Inflammatory macrophage (primary cell): Measurements from ENCODE around the gene GAB1.

Source experiments
- DNase-seq, 2 donors: peaks; one replicate each; pipeline ENCODE4 v3.0.0-alpha.2; 2020 to 2022

The GAB1 gene

DNA sequence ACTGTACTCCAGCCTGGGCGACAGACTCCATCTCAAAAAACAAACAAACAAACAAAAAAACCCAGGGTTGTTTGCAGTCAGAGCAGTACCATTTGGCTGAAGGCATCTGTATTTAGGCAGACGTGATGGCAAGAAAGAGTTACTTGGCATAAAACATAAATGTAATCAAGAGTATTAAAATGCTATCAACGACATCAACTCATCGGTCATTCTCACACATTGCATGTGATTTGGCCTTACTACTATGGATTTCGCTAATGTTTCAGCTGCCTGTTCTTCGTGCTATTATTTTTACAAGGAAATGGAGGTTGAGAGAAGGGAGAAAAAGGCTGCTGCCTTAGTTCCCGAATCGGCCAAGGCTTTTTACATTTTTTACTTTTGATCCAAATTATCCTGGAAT is 161.3 kb downstream of the GAB1 start:
- DNase-seq: no peak

DNA sequence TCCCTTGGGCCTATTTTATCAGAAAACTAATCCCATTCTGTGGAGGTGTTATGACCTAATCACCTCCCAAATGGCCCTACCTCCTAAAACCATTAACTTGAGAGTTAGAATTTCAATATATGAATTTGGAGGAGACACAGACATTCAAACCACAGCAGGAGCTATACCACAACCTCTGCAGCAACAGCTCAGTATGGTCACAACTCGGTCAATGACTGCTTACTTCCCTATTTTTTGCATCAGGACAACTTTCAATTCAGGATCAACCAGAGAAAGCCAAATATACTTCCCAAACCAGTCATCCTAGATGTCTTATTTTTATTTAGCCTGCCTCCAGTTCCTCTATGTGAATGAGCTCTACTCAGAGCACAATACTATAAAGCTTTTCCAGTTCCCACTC is 165.6 kb downstream of the GAB1 start:
- peak in 1 of 2 donors; percentile 39 for DNase-seq

DNA sequence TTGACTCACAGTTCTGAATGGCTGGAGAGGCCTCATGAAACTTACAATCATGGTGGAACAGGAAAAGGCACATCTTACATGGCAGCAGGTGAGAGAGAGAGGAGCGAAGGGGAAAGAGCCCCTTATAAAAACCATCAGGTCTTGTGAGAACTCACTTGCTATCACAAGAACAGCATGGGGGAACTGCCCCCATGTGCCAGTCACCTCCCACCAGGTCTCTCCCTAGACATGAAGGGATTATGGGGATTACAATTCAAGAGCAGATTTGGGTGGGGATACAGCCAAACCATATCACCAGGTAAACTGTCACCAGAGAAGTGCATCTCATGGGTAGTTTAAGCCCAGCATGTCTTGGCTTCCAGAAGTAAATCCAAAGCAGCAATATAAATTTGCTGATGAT is 169.4 kb downstream of the GAB1 start:
- no peak for DNase-seq

DNA sequence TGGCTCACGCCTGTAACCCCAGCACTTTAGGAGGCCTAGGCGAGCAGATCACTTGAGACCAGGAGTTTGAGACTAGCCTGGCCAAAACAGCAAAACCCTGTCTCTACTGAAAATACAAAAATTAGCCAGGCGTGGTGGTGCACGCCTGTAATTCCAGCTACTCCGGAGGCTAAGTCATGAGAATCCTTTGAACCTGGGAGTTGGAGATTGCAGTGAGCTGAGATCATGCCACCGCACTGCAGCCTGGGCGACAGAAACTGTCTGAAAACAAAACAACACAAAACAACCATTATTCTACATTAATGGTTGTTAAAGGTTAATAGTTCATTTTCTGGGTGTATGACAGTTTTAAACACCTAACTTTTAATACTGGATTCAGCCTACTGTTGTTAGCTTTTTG is 175.2 kb downstream of the GAB1 start:
- DNase-seq: no peak

DNA sequence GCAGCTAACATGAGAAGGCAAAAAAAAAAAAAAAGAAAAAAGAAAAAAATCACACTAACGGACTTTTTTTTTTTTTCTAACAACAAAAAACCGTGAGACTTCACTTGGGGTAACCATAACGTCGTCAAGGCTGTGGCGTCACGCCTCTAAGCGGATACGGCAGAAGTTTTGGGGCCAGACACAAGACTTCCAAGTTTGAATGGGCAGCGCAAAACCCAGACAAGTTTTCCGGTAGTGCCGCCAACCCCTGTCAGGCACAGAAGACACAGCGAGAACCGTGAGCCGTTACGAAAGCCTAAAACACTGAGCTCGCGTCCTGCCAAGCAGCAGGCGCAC is 176.3 kb downstream of the GAB1 start:
- no peak for DNase-seq

DNA sequence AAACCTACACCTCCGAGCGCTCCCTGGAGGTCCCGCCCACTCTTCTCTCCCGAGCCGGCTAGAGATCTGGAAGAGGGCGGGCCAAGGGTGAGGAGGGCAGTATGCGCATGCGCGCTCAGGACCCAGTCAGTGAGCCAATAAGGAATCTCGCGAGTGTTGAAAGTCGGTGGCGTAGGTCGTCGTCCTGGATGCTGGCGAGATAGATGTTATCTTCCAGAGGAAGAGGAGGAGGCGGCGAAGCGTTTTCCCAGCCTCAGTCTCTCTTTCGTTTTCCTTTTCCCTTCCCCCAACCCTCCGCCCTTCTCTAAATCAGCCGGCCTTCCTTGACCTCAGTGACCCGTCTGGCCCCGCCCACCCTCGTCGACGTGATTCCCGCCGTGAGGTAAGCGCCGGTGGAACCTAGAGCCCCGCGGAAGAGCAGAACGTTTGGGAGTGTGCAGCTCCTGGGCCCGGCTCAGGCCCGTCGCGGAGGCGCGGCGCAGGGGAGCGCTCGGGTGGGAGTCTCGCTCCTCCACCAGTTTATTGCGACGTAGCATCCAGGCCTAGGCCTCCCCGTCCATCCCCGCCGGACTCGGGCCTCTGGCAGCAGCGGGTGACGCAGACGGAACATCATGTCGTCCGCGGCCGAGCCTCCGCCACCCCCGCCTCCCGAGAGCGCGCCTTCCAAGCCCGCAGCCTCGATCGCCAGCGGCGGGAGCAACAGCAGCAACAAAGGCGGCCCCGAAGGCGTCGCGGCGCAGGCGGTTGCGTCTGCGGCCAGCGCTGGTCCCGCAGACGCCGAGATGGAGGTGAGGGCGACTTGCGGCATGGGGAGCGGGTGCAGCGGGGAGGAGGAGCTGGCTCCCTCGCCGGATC is 176.9 kb downstream of the GAB1 start, which contains the start of gene SMARCA5:
Gene SMARCA5, plus strand, starts transcription at position 389 of the 855 bp plus-strand sequence. Its CDS starts 223 bp downstream, at position 612.
- DNase-seq: peak; percentile 98 to 99

DNA sequence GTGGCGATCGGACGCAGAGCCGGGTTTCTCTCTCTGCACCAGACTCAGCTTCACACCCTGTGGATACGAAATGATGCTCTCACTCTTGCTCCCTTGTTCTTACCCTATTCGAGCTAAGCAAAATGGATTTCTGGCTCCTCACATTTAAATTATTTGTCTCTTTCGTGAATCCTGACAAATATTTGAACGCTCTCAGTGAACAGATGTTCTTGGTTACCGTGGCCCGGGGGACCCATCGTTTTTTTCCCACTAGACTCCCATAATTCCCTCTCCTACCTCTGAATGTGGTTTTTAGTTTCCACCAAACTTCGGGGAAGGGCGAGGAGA is 177.5 kb downstream of the GAB1 start:
- no peak for DNase-seq

DNA sequence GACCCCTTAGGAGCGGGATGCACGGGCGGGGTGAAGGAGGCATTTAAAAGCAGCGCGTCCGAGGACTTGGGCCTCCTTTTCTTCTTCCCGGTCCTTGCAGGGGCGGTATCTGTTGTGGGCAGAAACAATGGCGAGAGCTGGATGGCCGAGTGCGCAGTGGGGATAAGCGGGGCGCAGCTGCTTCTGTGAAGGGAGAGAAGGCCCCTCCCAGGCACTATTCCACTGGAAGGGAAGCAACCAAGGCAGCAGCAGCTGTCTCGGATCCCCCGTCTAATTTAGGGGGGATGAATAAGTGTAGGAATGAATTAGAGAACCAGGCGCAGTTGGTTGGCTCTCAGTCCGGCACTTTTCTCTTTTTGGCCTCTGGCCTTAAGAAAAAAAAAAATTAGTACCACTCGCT is 177.8 kb downstream of the GAB1 start:
- peak; percentile 13 to 48 for DNase-seq

DNA sequence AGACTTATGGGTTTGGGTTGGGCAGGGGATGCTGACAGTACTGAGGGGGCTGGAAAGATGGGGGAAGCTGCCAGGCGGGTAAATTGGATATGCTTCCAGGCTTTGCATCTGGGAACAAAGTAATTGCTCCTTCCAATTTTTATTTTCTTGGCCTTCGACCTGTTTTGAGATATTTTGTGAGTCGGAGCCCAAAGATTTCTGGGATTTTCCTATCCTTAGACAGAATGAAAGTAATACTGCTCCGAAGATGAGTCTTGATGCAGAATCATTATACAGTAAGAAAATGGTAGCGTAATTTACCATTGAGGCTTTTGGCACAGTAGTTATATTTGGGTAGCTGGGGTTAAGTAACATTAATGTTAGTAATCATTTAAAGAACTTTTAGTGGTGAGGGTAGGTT is 178.2 kb downstream of the GAB1 start:
- DNase-seq: no peak

DNA sequence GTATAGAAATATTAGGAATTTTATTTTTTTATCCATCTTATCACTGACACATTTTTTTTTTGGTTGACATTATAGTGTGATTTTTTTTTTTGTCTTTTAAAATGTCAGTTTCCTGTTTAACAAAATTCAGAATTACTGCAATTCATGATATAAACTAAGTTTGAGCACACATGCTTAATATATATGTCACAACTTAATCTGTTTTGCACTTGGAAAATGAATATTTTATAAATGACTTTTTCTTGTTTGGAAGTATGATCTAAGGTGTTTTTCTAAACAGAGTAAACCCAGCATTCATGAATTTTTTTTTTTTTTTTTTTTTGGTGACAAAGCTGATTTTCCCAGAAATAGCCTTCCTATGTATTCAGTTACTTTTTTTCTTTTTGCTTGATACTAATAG is 179.2 kb downstream of the GAB1 start:
- no peak for DNase-seq

DNA sequence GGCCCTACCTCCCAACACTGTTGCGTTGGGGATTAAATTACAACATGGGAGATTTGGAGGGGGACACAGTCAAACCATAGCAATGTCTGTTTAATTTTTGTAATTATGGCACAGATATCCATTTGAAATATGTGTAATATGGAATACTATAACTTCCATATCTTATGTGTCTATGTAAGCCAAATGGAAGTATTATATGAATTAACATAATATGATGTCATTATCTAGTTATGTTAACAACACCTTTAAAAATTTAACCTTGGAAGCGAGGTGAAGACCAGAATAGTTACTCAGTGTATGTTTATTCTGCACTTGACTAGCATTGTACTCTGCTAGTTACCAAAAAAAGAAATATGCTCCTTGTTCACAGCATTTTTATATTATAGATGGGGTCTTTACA is 181.1 kb downstream of the GAB1 start:
- DNase-seq: no peak
